ENCODE results near the gene RAC3.

Gene RAC3

GRCh38 chr17:82001571-82002056, 29.9 kb upstream of the RAC3 start:
- Histone ChIP-seq H3K18ac (ENCODE audit: low read length) (no peak overlapping the region), H3K79me2 (ENCODE audit: control insufficient read depth, insufficient read depth, low read length, poor library complexity) (peaks cover 6% of the 10 kb centered on the region), H4K91ac (ENCODE audit: low read depth, low read length) (no peak overlapping the region), H2AFZ (ENCODE audit: insufficient read depth, low read length, poor library complexity) (no peak overlapping the region), H2BK12ac (ENCODE audit: low read length) (peak overlapping the region; percentile 23), H3K4me3 (ENCODE audit: low read depth, low read length) (no peak overlapping the region), H4K12ac (ENCODE audit: low read depth, low read length) (no peak overlapping the region), H3K79me1 (ENCODE audit: low read length) (peaks cover 26% of the 10 kb centered on the region), H4K8ac (ENCODE audit: low read depth, low read length) (no peak overlapping the region), H2BK5ac (ENCODE audit: low read depth, low read length, poor library complexity) (no peak overlapping the region), H3K4me2 (ENCODE audit: low read length) (no peak overlapping the region), H3K27me3 (ENCODE audit: insufficient read depth, low read length) (no peaks in the 10 kb centered on the region), H3K36me3 (ENCODE audit: control insufficient read depth in 1 of 2, insufficient read depth in 2 of 2, low read length in 2 of 2) (peaks cover 4% of the 10 kb centered on the region in 2 experiments), H3K9ac (ENCODE audit: low read length) (no peak overlapping the region), H3K14ac (ENCODE audit: low read length) (no peak overlapping the region), H3K9me3 (ENCODE audit: insufficient read depth, low read depth, low read length) (peaks cover 5% of the 10 kb centered on the region), H2BK120ac (ENCODE audit: insufficient read depth, low read length, poor library complexity) (no peak overlapping the region), H3K23ac (ENCODE audit: low read length) (no peak overlapping the region), H3K4ac (ENCODE audit: low read depth, low read length) (no peak overlapping the region), H3K27ac (ENCODE audit: low read depth, low read length) (no peak overlapping the region), H3K4me1 (ENCODE audit: control insufficient read depth in 1 of 2, insufficient read depth in 2 of 2, low read length in 2 of 2) (peaks cover 25 to 34% of the 10 kb centered on the region in 2 experiments), H2AK5ac (ENCODE audit: low read length) (peak overlapping the region; percentile 60)
- DNase-seq = no peak
- WGBS (ENCODE audit: extremely low coverage, insufficient coverage, insufficient read length) = no CpG with 5 or more reads among the region's 17 CpGs

- Histone ChIP-seq H3K23ac (ENCODE audit: low read length) (no peak overlapping the region), H3K9ac (ENCODE audit: low read length) (no peak overlapping the region), H3K18ac (ENCODE audit: low read length) (peak overlapping the region; percentile 87), H4K91ac (ENCODE audit: low read depth, low read length) (peak overlapping the region; percentile 98), H4K12ac (ENCODE audit: low read depth, low read length) (no peak overlapping the region), H3K9me3 (ENCODE audit: insufficient read depth, low read depth, low read length) (peaks cover 5% of the 10 kb centered on the region), H3K14ac (ENCODE audit: low read length) (peak overlapping the region; percentile 88), H2AFZ (ENCODE audit: insufficient read depth, low read length, poor library complexity) (peak overlapping the region; percentile 40), H2BK5ac (ENCODE audit: low read depth, low read length, poor library complexity) (peak overlapping the region; percentile 80), H3K4me3 (ENCODE audit: low read depth, low read length) (no peak overlapping the region), H3K36me3 (ENCODE audit: control insufficient read depth in 1 of 2, insufficient read depth in 2 of 2, low read length in 2 of 2) (no peaks in the 10 kb centered on the region), H2BK120ac (ENCODE audit: insufficient read depth, low read length, poor library complexity) (peak overlapping the region; percentile 95), H3K27me3 (ENCODE audit: insufficient read depth, low read length) (no peaks in the 10 kb centered on the region), H2AK5ac (ENCODE audit: low read length) (peak overlapping the region; percentile 83), H4K8ac (ENCODE audit: low read depth, low read length) (peak overlapping the region; percentile 83), H3K4ac (ENCODE audit: low read depth, low read length) (peak overlapping the region; percentile 75), H3K27ac (ENCODE audit: low read depth, low read length) (peak overlapping the region; percentile 90), H3K4me1 (ENCODE audit: control insufficient read depth in 1 of 2, insufficient read depth in 2 of 2, low read length in 2 of 2) (peaks cover 28 to 38% of the 10 kb centered on the region in 2 experiments), H2BK12ac (ENCODE audit: low read length) (peak overlapping the region; percentile 96), H3K79me2 (ENCODE audit: control insufficient read depth, insufficient read depth, low read length, poor library complexity) (peaks cover 6% of the 10 kb centered on the region), H3K4me2 (ENCODE audit: low read length) (peak overlapping the region; percentile 35), H3K79me1 (ENCODE audit: low read length) (peaks cover 28% of the 10 kb centered on the region)
- no CpG with 5 or more reads among the region's 53 CpGs for WGBS (ENCODE audit: extremely low coverage, insufficient coverage, insufficient read length)
- DNase-seq = peak; percentile 97
Measured at GRCh38 chr17:82003411-82004381, 27.8 kb upstream of the RAC3 start.

- Histone ChIP-seq H2BK120ac (ENCODE audit: insufficient read depth, low read length, poor library complexity) (peak overlapping the region; percentile 95), H3K9me3 (ENCODE audit: insufficient read depth, low read depth, low read length) (peaks cover 5% of the 10 kb centered on the region), H3K4me2 (ENCODE audit: low read length) (no peak overlapping the region), H3K36me3 (ENCODE audit: control insufficient read depth in 1 of 2, insufficient read depth in 2 of 2, low read length in 2 of 2) (peaks cover 0 to 3% of the 10 kb centered on the region in 2 experiments), H4K91ac (ENCODE audit: low read depth, low read length) (peak overlapping the region; percentile 98), H3K18ac (ENCODE audit: low read length) (peak overlapping the region; percentile 87), H3K79me2 (ENCODE audit: control insufficient read depth, insufficient read depth, low read length, poor library complexity) (peaks cover 6% of the 10 kb centered on the region), H3K27me3 (ENCODE audit: insufficient read depth, low read length) (no peaks in the 10 kb centered on the region), H3K23ac (ENCODE audit: low read length) (no peak overlapping the region), H2BK5ac (ENCODE audit: low read depth, low read length, poor library complexity) (peak overlapping the region; percentile 79), H3K9ac (ENCODE audit: low read length) (no peak overlapping the region), H3K4ac (ENCODE audit: low read depth, low read length) (peak overlapping the region; percentile 75), H4K8ac (ENCODE audit: low read depth, low read length) (peak overlapping the region; percentile 83), H2BK12ac (ENCODE audit: low read length) (peak overlapping the region; percentile 96), H3K14ac (ENCODE audit: low read length) (peak overlapping the region; percentile 88), H3K4me1 (ENCODE audit: control insufficient read depth in 1 of 2, insufficient read depth in 2 of 2, low read length in 2 of 2) (peaks cover 28 to 36% of the 10 kb centered on the region in 2 experiments), H2AK5ac (ENCODE audit: low read length) (peak overlapping the region; percentile 82), H3K4me3 (ENCODE audit: low read depth, low read length) (no peak overlapping the region), H2AFZ (ENCODE audit: insufficient read depth, low read length, poor library complexity) (peak overlapping the region; percentile 38), H3K27ac (ENCODE audit: low read depth, low read length) (peak overlapping the region; percentile 90), H3K79me1 (ENCODE audit: low read length) (peaks cover 27% of the 10 kb centered on the region), H4K12ac (ENCODE audit: low read depth, low read length) (peak overlapping the region; percentile 10)
- WGBS (ENCODE audit: extremely low coverage, insufficient coverage, insufficient read length) = no CpG with 5 or more reads among the region's 41 CpGs
- DNase-seq = no peak
Measured at GRCh38 chr17:82004517-82005455, 26.7 kb upstream of the RAC3 start.
